HepG2 (cell line): ENCODE results near the gene GDAP1L1. TPM values are rescaled to one million over a fixed set of nuclear protein-coding genes. Genes with fewer than 3 reads are reported as not detected.

ENCODE experiments used
- ASH2L ChIP-seq: fragments of 300-600, 200-600 bp; sonication (generic); IDR thresholded peaks from 2 replicates; pipeline ENCODE4 v1.7.0; 2017; ENCODE audit warnings: low read depth, mild to moderate bottlenecking, moderate library complexity, mixed read lengths, low read length; ENCODE audit not compliant: insufficient read length
- NR2F1 ChIP-seq, 2 experiments: fragments of 450-650 bp in 1 of 2; formaldehyde crosslinking in 1 of 2; IDR thresholded peaks; 2 replicates each; pipeline versions ENCODE4 v1.5.0 to v1.6.1; 2016 to 2020; ENCODE audit warnings: mild to moderate bottlenecking in 1 of 2, missing compliant biosample characterization in 1 of 2, missing genetic modification reagents in 1 of 2, moderate library complexity in 1 of 2
- SNAPC4 ChIP-seq: sonication (generic); formaldehyde crosslinking; IDR thresholded peaks from 2 replicates; pipeline ENCODE4 v1.4.0; 2020; ENCODE audit warnings: mild to moderate bottlenecking, missing genetic modification reagents
- SRY ChIP-seq: sonication (generic); formaldehyde crosslinking; IDR thresholded peaks from 2 replicates; pipeline ENCODE4 v1.8.0; 2022; ENCODE audit warnings: mild to moderate bottlenecking, missing genetic modification reagents
- TSC22D2 ChIP-seq: sonication (generic); formaldehyde crosslinking; IDR thresholded peaks from 2 replicates; pipeline ENCODE4 v1.5.1; 2020; ENCODE audit warnings: missing genetic modification reagents, mild to moderate bottlenecking, borderline replicate concordance
- ZBTB25 ChIP-seq: IDR thresholded peaks from 2 replicates; pipeline ENCODE4 v1.6.1; 2018; ENCODE audit warnings: missing genetic modification reagents
- ZFP37 ChIP-seq: sonication (generic); formaldehyde crosslinking; IDR thresholded peaks from 2 replicates; pipeline ENCODE4 v1.4.0; 2020; ENCODE audit warnings: missing genetic modification reagents, borderline replicate concordance
- ZNF639 ChIP-seq: conservative IDR thresholded peaks from 2 replicates; pipeline ENCODE4 v1.6.1; 2018; ENCODE audit warnings: missing genetic modification reagents
- ZNF761 ChIP-seq: sonication (generic); formaldehyde crosslinking; conservative IDR thresholded peaks from 2 replicates; pipeline ENCODE4 v1.4.0; 2020; ENCODE audit warnings: mild to moderate bottlenecking, missing genetic modification reagents
- ZNF784 ChIP-seq: sonication (generic); formaldehyde crosslinking; IDR thresholded peaks from 2 replicates; pipeline ENCODE4 v1.5.1; 2020; ENCODE audit warnings: missing genetic modification reagents, mild to moderate bottlenecking, borderline replicate concordance
- polyA plus RNA-seq, 8 experiments: library from polyadenylated mRNA; depleted of rRNA in 3 of 8; stranded (reverse) in 7 of 8; unstranded in 1 of 8; fragments of >200 nt; fragmentation: Illumina TruSeq in 4 of 8; extraction: Trizol in 4 of 8; gene quantifications; 2 replicates each; pipeline versions ENCODE4 v1.2.1 to v1.2.3, GENCODE V29; 2011 to 2016; ENCODE audit warnings: low read depth in 4 of 8, missing spikeins in 1 of 8, mixed read lengths in 1 of 8; ENCODE audit not compliant: insufficient read depth in 1 of 8
- total RNA-seq, 5 experiments: library from RNA; depleted of rRNA; stranded (reverse); fragments of >200 nt; fragmentation: Illumina TruSeq; extraction: Trizol; gene quantifications; 2 replicates each; pipeline ENCODE4 v1.2.3, GENCODE V29; 2016; ENCODE audit warnings: low read depth in 1 of 5
- TF ChIP-seq, protein P1 (sequence below): sonication (generic); formaldehyde crosslinking; IDR thresholded peaks from 2 replicates; pipeline ENCODE4 v1.9.0; 2021; ENCODE audit warnings: mild to moderate bottlenecking, missing genetic modification reagents

The GDAP1L1 gene
- total and polyA plus RNA-seq, 2 of the 13 experiments (the other 11 are each of a cell fraction or from before 2014, with no cell fraction given): 0.04 TPM; not detected in 1

DNA sequence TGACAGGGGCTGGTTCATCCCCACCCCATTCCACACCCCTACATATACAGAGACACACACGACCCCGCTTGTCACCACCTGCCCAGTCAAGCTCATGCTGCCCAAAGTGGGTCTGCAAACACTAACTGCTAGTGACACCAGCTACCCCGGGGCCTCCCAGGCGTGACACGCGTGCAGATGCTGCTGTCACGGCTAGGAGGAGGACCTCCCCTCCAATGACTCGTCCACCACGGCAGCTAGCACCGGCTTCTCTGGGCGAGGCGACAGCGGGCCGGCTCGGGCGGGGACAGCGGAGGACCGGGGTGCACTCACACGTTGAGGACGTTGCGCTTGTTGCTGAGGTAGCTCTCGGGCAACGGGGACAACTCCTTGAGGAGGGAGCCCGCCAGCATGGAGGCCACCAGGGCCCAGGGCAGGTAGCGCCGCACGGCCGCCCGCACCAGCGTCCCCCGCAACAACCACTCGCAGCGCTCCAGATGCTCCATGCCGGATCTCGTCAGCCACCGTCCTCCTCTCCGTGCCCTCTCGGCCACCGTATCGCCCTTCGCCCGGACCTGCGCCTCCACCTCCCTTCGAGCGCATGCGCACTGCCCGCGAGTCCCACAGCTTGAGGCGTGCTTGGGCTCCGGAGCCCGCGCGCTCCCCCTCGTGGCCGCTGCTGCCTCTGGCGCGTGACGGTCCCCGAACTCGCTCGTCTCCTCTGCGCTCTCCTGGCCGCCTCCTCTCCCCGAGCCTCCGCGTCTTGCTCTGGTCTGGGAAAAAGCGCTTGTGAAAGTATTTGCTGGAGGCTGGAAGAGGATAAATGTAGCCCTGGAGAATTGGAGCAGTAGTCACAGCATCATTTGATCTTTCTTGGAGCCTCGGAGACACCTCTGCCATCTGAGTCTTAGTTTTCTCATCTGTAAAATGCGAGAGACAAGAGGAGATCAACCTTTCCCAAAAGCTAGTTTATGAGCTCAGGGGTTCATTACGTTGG, 63.8 kb downstream of the GDAP1L1 start, which contains the start of gene FITM2 (continued):
- peak; percentile 93; the same call in 1 of the 2 replicates for TF ChIP-seq ZBTB25 (CRISPR knock-in tag)
- TF ChIP-seq ZNF784: peak; percentile 98; the same call in 1 of the 2 replicates
- peak; percentile 97 for TF ChIP-seq ASH2L
- TF ChIP-seq TSC22D2: peak; percentile 97
- peak; percentile 98 for TF ChIP-seq ZNF761 (CRISPR knock-in tag)
- TF ChIP-seq ZNF639 (CRISPR knock-in tag): peak; percentile 69; the same call in 1 of the 2 replicates
- no peak for TF ChIP-seq NR2F1 (CRISPR knock-in tag; IDR thresholded peaks at IDR 0.05)
- peak; percentile 91; the same call in 1 of the 2 replicates for TF ChIP-seq ZFP37
- TF ChIP-seq, protein P1, sequence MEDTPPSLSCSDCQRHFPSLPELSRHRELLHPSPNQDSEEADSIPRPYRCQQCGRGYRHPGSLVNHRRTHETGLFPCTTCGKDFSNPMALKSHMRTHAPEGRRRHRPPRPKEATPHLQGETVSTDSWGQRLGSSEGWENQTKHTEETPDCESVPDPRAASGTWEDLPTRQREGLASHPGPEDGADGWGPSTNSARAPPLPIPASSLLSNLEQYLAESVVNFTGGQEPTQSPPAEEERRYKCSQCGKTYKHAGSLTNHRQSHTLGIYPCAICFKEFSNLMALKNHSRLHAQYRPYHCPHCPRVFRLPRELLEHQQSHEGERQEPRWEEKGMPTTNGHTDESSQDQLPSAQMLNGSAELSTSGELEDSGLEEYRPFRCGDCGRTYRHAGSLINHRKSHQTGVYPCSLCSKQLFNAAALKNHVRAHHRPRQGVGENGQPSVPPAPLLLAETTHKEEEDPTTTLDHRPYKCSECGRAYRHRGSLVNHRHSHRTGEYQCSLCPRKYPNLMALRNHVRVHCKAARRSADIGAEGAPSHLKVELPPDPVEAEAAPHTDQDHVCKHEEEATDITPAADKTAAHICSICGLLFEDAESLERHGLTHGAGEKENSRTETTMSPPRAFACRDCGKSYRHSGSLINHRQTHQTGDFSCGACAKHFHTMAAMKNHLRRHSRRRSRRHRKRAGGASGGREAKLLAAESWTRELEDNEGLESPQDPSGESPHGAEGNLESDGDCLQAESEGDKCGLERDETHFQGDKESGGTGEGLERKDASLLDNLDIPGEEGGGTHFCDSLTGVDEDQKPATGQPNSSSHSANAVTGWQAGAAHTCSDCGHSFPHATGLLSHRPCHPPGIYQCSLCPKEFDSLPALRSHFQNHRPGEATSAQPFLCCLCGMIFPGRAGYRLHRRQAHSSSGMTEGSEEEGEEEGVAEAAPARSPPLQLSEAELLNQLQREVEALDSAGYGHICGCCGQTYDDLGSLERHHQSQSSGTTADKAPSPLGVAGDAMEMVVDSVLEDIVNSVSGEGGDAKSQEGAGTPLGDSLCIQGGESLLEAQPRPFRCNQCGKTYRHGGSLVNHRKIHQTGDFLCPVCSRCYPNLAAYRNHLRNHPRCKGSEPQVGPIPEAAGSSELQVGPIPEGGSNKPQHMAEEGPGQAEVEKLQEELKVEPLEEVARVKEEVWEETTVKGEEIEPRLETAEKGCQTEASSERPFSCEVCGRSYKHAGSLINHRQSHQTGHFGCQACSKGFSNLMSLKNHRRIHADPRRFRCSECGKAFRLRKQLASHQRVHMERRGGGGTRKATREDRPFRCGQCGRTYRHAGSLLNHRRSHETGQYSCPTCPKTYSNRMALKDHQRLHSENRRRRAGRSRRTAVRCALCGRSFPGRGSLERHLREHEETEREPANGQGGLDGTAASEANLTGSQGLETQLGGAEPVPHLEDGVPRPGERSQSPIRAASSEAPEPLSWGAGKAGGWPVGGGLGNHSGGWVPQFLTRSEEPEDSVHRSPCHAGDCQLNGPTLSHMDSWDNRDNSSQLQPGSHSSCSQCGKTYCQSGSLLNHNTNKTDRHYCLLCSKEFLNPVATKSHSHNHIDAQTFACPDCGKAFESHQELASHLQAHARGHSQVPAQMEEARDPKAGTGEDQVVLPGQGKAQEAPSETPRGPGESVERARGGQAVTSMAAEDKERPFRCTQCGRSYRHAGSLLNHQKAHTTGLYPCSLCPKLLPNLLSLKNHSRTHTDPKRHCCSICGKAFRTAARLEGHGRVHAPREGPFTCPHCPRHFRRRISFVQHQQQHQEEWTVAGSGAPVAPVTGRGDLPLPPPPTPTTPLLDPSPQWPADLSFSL: no peak
- peak; percentile 51; the same call in 1 of the 2 replicates for TF ChIP-seq SRY
- peak; percentile 65 for TF ChIP-seq SNAPC4 (CRISPR knock-in tag)
